Endothelial cell (in vitro differentiated cells): ENCODE results near the gene ZNF780B. TPM values are rescaled to one million over a fixed set of nuclear protein-coding genes. Genes with fewer than 3 reads are reported as not detected.

ENCODE experiments used
- DNase-seq: peaks from one replicate; pipeline ENCODE4 v3.0.0; 2021; ENCODE audit warnings: low spot score
- H3K27ac Mint-ChIP-seq: one replicate; pipeline ENCODE4 v1.8.0; 2021; ENCODE audit warnings: mixed read lengths, inconsistent platforms; ENCODE audit not compliant: unreplicated experiment
- H3K27me3 Mint-ChIP-seq: one replicate; pipeline ENCODE4 v1.8.0; 2021; ENCODE audit warnings: mild to moderate bottlenecking, moderate library complexity, mixed read lengths, inconsistent platforms; ENCODE audit not compliant: unreplicated experiment
- H3K36me3 Mint-ChIP-seq: one replicate; pipeline ENCODE4 v1.8.0; 2021; ENCODE audit warnings: mild to moderate bottlenecking, low read depth, mixed read lengths, inconsistent platforms; ENCODE audit not compliant: unreplicated experiment
- H3K4me1 Mint-ChIP-seq: one replicate; pipeline ENCODE4 v1.8.0; 2021; ENCODE audit warnings: mild to moderate bottlenecking, mixed read lengths, inconsistent platforms; ENCODE audit not compliant: unreplicated experiment
- H3K4me3 Mint-ChIP-seq: one replicate; pipeline ENCODE4 v1.8.0; 2021; ENCODE audit warnings: mild to moderate bottlenecking, mixed read lengths, inconsistent platforms; ENCODE audit not compliant: unreplicated experiment
- H3K9me3 Mint-ChIP-seq: one replicate; pipeline ENCODE4 v1.8.0; 2021; ENCODE audit warnings: mixed read lengths, inconsistent platforms; ENCODE audit not compliant: unreplicated experiment
- total RNA-seq: library from RNA; stranded (reverse); fragmentation: NEBNext Ultra II Directional; extraction: Animal tissue kit (Norgen Biotek cat#: 25700); gene quantifications from one replicate; pipeline ENCODE4 v1.2.1, GENCODE V29; 2021; ENCODE audit not compliant: unreplicated experiment
- TF ChIP-seq, protein P1 (sequence below): fragments of 200-600 bp; sonication (generic); IDR thresholded peaks from one replicate; pipeline ENCODE4 v1.5.0; 2021; ENCODE audit warnings: antibody characterized with exemption; ENCODE audit not compliant: unreplicated experiment

ZNF780B gene
- total RNA-seq, 1 donor from 2014 or later: 22.6 TPM

DNA sequence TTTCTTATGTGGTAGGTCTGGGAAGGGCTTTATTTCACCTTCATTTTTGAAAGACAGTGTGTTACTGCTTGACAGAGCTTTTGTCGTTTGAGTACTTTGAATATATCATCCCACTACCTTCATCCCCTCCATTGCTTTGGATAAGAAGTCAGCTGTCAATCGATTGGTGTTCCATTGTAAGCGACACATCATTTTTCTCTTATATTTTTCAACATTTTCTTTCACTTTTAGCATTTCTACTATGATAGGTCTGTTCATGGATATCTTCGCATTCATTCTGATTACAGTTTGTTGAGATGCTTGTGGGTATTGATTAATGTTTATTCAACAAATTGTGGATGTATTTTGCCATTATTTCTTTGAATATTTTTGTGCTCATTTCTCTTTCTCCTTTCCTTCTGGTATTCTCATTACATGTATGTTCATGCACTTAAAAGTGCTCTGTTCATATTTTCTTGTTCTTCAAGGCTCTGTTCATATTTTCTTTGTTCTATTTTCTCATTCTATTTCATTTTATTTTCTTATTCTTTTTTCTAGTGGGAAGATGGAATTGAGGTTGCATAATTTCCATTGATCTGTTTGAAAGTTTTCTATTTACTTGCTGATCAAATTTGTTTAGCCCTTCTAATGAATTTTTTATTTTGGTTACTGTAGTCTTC, 30.0 kb downstream of the ZNF780B start:
- H3K9me3 Mint-ChIP-seq: peaks cover 27% of the 10 kb centered on the region
- no peak overlapping the region for H3K4me3 Mint-ChIP-seq
- no peaks in the 10 kb centered on the region for H3K4me1 Mint-ChIP-seq
- H3K36me3 Mint-ChIP-seq: peaks cover 44% of the 10 kb centered on the region
- H3K27ac Mint-ChIP-seq: no peak overlapping the region
- DNase-seq: no peak
- TF ChIP-seq, protein P1, sequence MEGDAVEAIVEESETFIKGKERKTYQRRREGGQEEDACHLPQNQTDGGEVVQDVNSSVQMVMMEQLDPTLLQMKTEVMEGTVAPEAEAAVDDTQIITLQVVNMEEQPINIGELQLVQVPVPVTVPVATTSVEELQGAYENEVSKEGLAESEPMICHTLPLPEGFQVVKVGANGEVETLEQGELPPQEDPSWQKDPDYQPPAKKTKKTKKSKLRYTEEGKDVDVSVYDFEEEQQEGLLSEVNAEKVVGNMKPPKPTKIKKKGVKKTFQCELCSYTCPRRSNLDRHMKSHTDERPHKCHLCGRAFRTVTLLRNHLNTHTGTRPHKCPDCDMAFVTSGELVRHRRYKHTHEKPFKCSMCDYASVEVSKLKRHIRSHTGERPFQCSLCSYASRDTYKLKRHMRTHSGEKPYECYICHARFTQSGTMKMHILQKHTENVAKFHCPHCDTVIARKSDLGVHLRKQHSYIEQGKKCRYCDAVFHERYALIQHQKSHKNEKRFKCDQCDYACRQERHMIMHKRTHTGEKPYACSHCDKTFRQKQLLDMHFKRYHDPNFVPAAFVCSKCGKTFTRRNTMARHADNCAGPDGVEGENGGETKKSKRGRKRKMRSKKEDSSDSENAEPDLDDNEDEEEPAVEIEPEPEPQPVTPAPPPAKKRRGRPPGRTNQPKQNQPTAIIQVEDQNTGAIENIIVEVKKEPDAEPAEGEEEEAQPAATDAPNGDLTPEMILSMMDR: no peak
- peaks cover 9% of the 10 kb centered on the region for H3K27me3 Mint-ChIP-seq

DNA sequence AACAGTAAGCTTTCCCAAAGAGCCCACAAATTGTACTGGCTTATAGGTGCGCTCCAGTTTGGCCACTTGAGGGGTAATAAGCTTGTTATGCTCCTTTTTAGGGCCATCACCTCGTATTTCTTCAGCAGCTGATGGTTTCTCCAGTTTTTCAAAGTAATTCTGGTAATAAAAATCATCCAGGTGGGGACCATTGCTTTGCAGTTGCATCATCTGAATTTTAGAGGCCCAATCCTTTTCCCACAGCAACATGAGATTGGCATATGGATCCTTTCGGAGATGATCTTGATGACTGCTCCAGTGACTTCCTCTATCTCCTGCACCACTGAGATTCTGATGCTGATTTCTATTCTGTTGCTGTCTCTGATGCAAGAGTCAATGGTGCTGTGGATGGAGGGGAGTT, 32.1 kb downstream of the ZNF780B start:
- Mint-ChIP-seq H3K4me3 (no peak overlapping the region), H3K36me3 (peaks cover 35% of the 10 kb centered on the region), H3K4me1 (no peaks in the 10 kb centered on the region), H3K27me3 (peaks cover 9% of the 10 kb centered on the region), H3K9me3 (peaks cover 23% of the 10 kb centered on the region), H3K27ac (no peak overlapping the region)
- TF ChIP-seq, protein P1: no peak
- no peak for DNase-seq

DNA sequence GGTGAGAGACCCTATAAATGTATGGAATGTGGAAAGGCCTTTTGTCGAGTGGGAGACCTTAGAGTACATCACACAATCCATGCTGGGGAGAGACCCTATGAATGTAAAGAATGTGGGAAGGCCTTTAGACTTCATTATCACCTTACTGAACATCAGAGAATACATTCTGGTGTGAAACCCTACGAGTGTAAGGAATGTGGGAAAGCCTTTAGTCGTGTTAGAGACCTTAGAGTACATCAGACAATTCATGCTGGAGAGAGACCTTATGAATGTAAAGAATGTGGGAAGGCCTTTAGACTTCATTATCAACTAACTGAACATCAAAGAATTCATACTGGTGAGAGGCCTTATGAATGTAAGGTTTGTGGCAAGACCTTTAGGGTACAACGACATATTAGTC, 42.0 kb downstream of the ZNF780B start:
- H3K4me3 Mint-ChIP-seq: peak overlapping the region; percentile 35
- peaks cover 55% of the 10 kb centered on the region for H3K36me3 Mint-ChIP-seq
- H3K27me3 Mint-ChIP-seq: no peaks in the 10 kb centered on the region
- no peak overlapping the region for H3K27ac Mint-ChIP-seq
- DNase-seq: no peak
- H3K4me1 Mint-ChIP-seq: no peaks in the 10 kb centered on the region
- TF ChIP-seq, protein P1: no peak
- H3K9me3 Mint-ChIP-seq: peaks cover 6% of the 10 kb centered on the region

DNA sequence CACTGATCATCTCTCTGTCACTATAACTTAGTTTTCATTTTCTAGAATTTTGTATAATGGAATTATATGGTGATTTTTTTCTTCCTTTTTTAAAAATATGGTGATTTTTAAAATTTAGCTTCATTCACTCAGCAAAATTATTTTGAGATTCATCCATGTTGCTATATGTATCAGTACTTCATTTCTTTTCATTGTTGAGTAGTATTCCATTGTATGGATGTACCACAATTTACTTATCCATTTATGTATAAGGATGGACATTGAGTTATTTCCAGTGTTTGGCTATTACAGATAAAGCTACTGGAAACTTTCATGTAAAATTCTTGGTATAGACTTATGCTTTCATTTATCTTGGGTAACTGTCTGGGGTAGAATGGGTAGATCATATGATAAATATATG, 46.4 kb downstream of the ZNF780B start:
- no peak overlapping the region for H3K27ac Mint-ChIP-seq
- TF ChIP-seq, protein P1: no peak
- H3K4me3 Mint-ChIP-seq: peak overlapping the region; percentile 9
- no peaks in the 10 kb centered on the region for H3K4me1 Mint-ChIP-seq
- DNase-seq: no peak
- peaks cover 51% of the 10 kb centered on the region for H3K36me3 Mint-ChIP-seq
- H3K27me3 Mint-ChIP-seq: no peaks in the 10 kb centered on the region
- H3K9me3 Mint-ChIP-seq: peaks cover 6% of the 10 kb centered on the region

DNA sequence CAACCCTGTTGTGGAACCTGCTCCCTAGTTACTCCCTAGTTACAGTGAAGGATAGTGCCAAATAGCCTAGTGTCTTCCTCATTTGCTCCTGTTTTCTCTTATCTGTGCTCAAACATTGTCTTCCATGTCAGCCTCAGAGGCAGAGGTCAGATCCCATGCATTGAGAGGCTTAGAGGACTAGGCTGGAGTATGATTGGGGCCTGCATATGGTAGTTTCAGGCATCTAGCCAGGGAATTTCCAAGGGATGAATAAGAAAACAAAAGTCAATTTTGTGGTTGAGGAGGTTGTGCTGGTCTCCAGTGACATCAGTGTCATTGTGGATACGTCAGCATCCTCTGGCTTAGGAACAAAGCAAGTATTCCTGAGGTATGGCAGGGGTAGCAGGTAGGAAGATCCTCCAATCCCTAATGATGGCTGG, 49.7 kb downstream of the ZNF780B start:
- DNase-seq: no peak
- Mint-ChIP-seq H3K9me3 (no peaks in the 10 kb centered on the region), H3K4me3 (no peak overlapping the region)

More for the DNA sequence above, 49.7 kb downstream of the ZNF780B start:
- H3K27ac Mint-ChIP-seq: no peak overlapping the region
- no peaks in the 10 kb centered on the region for H3K4me1 Mint-ChIP-seq
- H3K36me3 Mint-ChIP-seq: peaks cover 20% of the 10 kb centered on the region
- H3K27me3 Mint-ChIP-seq: no peaks in the 10 kb centered on the region
- TF ChIP-seq, protein P1: no peak
